HepG2 (cell line): ENCODE data around the gene NECTIN3.
A peak's percentile ranks its signal among the peaks of the same experiment; 100 is the strongest.

Experiments used
- E2F2 ChIP-seq: sonication (generic); formaldehyde crosslinking; IDR thresholded peaks from 2 replicates; pipeline ENCODE4 v1.4.0; 2020; ENCODE audit warnings: missing genetic modification reagents, borderline replicate concordance
- HMGXB4 ChIP-seq, 2 experiments: sonication (generic) in 1 of 2; formaldehyde crosslinking in 1 of 2; IDR thresholded peaks; 2 replicates each; pipeline versions ENCODE4 v1.4.0 to v1.6.1; 2018 to 2020; ENCODE audit warnings: missing genetic modification reagents in 2 of 2, borderline replicate concordance in 1 of 2, low read depth in 1 of 2, mild to moderate bottlenecking in 1 of 2, missing biosample characterization in 1 of 2
- NKX3-1 ChIP-seq: sonication (generic); formaldehyde crosslinking; IDR thresholded peaks from 2 replicates; pipeline ENCODE4 v1.5.0; 2020; ENCODE audit warnings: missing genetic modification reagents
- PHF8 ChIP-seq: sonication (generic); formaldehyde crosslinking; IDR thresholded peaks from 2 replicates; pipeline ENCODE4 v1.5.0; 2020; ENCODE audit warnings: missing genetic modification reagents
- SMAD3 ChIP-seq: sonication (generic); formaldehyde crosslinking; IDR thresholded peaks from 2 replicates; pipeline ENCODE4 v1.4.0; 2020; ENCODE audit warnings: missing genetic modification reagents
- ZNF629 ChIP-seq: sonication (generic); formaldehyde crosslinking; conservative IDR thresholded peaks from 2 replicates; pipeline ENCODE4 v1.5.0; 2020; ENCODE audit warnings: missing genetic modification reagents
- TF ChIP-seq, protein P1 (sequence below): sonication (generic); formaldehyde crosslinking; IDR thresholded peaks from 2 replicates; pipeline ENCODE4 v1.9.0; 2021; ENCODE audit warnings: missing genetic modification reagents, borderline replicate concordance
- TF ChIP-seq, protein P2 (sequence below): sonication (generic); formaldehyde crosslinking; IDR thresholded peaks from 2 replicates; pipeline ENCODE4 v1.5.0; 2020; ENCODE audit warnings: mild to moderate bottlenecking, missing genetic modification reagents, moderate library complexity

DNA sequence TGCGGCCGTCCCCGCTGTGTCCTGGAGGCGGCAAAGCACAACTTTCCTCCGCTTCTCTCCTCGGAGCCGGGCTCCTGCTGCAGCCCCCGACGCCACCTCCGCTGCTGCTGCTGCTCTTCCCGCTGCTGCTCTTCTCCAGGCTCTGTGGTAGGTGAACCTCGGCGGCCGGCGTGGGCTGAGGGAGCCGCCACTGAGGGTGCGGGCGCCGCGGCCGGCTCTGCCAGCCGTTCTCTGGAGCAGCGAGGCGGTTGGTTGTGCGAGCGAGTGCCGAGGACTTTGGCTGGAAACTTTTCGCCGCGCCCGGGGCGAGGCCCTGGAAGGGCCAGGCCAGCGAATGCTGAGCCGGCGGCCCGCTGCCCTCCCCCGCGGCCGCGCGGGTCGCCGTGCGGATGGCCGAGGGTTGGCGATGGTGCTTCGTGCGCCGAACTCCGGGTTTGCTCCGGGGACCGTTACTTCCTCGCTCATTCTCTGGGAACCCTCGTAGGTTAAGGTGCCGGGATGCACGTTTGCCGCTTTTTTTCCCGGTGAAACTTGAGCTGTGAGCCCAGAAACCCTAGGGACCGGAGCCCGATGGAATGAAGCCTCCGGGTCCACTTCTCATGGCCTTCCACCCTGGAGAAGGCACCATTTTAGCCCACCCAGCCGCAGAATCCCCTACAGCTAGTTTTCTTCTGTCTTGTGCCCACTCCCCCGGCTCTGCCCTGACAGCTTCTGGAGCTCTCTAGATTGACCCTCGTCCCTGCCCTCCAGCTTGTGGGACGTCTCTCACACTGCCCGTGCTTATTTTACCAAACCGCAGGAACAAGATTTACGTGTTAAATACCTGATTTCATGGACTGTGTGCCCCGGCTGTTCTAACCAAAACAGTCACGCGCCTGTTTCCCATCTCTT is 660 bp downstream of the NECTIN3 start:
- no peak for TF ChIP-seq SMAD3 (CRISPR knock-in tag)
- TF ChIP-seq, protein P1, sequence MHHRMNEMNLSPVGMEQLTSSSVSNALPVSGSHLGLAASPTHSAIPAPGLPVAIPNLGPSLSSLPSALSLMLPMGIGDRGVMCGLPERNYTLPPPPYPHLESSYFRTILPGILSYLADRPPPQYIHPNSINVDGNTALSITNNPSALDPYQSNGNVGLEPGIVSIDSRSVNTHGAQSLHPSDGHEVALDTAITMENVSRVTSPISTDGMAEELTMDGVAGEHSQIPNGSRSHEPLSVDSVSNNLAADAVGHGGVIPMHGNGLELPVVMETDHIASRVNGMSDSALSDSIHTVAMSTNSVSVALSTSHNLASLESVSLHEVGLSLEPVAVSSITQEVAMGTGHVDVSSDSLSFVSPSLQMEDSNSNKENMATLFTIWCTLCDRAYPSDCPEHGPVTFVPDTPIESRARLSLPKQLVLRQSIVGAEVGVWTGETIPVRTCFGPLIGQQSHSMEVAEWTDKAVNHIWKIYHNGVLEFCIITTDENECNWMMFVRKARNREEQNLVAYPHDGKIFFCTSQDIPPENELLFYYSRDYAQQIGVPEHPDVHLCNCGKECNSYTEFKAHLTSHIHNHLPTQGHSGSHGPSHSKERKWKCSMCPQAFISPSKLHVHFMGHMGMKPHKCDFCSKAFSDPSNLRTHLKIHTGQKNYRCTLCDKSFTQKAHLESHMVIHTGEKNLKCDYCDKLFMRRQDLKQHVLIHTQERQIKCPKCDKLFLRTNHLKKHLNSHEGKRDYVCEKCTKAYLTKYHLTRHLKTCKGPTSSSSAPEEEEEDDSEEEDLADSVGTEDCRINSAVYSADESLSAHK, result no peak
- TF ChIP-seq, protein P2, sequence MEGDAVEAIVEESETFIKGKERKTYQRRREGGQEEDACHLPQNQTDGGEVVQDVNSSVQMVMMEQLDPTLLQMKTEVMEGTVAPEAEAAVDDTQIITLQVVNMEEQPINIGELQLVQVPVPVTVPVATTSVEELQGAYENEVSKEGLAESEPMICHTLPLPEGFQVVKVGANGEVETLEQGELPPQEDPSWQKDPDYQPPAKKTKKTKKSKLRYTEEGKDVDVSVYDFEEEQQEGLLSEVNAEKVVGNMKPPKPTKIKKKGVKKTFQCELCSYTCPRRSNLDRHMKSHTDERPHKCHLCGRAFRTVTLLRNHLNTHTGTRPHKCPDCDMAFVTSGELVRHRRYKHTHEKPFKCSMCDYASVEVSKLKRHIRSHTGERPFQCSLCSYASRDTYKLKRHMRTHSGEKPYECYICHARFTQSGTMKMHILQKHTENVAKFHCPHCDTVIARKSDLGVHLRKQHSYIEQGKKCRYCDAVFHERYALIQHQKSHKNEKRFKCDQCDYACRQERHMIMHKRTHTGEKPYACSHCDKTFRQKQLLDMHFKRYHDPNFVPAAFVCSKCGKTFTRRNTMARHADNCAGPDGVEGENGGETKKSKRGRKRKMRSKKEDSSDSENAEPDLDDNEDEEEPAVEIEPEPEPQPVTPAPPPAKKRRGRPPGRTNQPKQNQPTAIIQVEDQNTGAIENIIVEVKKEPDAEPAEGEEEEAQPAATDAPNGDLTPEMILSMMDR (CRISPR knock-in tag), result no peak
- TF ChIP-seq E2F2 (CRISPR knock-in tag), result no peak
- no peak for TF ChIP-seq ZNF629 (CRISPR knock-in tag)
- peak; percentile 55; the same call in 1 of the 2 replicates for TF ChIP-seq NKX3-1 (CRISPR knock-in tag)
- TF ChIP-seq HMGXB4 (CRISPR knock-in tag; IDR thresholded peaks at IDR 0.05; ENCODE audit: borderline replicate concordance in 1 of 2, low read depth in 1 of 2), result peak in 1 of 2 experiments; percentile 29; a peak in 2 of 4 replicates
- 0 out of 2 replicates have a peak, but pooled peaks have one; percentile 43 for TF ChIP-seq PHF8 (CRISPR knock-in tag)
